Measurements from ENCODE around the gene IPMK.

- no peak for TF ChIP-seq CTCF (IDR thresholded peaks at IDR 0.05)
- TF ChIP-seq ZFX (IDR thresholded peaks at IDR 0.05; ENCODE audit: borderline replicate concordance): no peak
These were observed 55.1 kb downstream of the IPMK start for GRCh38 chr10:58212622-58213021.
